Fibroblast of lung (primary cell): Measurements from ENCODE around the gene EBNA1BP2. TPM values are rescaled to one million over a fixed set of nuclear protein-coding genes. Genes with fewer than 3 reads are reported as not detected.

Source experiments
- DNase-seq, 2 donors: peaks; one replicate each; pipeline versions ENCODE4 v3.0.0 to v3.0.0-alpha.2; 2010; ENCODE audit warnings: low read depth in 2 of 2
- H2AFZ ChIP-seq: 2 replicates; pipeline ENCODE4 v1.5.1; 2012; ENCODE audit warnings: low read length, control low read depth, inconsistent platforms
- H3K27ac ChIP-seq: 2 replicates; pipeline ENCODE4 v1.5.1; 2011; ENCODE audit warnings: low read length, control low read depth; ENCODE audit not compliant: insufficient read depth
- H3K27me3 ChIP-seq: 2 replicates; pipeline ENCODE4 v1.5.1; 2011; ENCODE audit warnings: mild to moderate bottlenecking, low read length; ENCODE audit not compliant: control insufficient read depth, insufficient read depth
- H3K36me3 ChIP-seq: 2 replicates; pipeline ENCODE4 v1.5.1; 2011; ENCODE audit warnings: low read length; ENCODE audit not compliant: control insufficient read depth, insufficient read depth
- H3K4me1 ChIP-seq: 2 replicates; pipeline ENCODE4 v1.5.1; 2011; ENCODE audit warnings: low read length; ENCODE audit not compliant: control insufficient read depth, insufficient read depth; ENCODE audit errors: extremely low read depth
- H3K4me2 ChIP-seq: 2 replicates; pipeline ENCODE4 v1.5.1; 2011; ENCODE audit warnings: low read length, control low read depth; ENCODE audit not compliant: insufficient read depth; ENCODE audit errors: extremely low read depth
- H3K4me3 ChIP-seq, 4 experiments: fragments of 200-600 bp in 1 of 4; sonication (generic) in 1 of 4; replicated peaks in 1 of 4; 2 replicates each; pipeline ENCODE4 v1.5.1; 2011 to 2016; ENCODE audit warnings: low read length in 4 of 4, low read depth in 3 of 4, mild to moderate bottlenecking in 3 of 4, control low read depth in 2 of 4, inconsistent platforms in 1 of 4, mixed read lengths in 1 of 4; ENCODE audit not compliant: insufficient read depth in 1 of 4; ENCODE audit errors: control extremely low read depth in 1 of 4
- H3K79me2 ChIP-seq: 2 replicates; pipeline ENCODE4 v1.5.1; 2012; ENCODE audit warnings: mild to moderate bottlenecking, low read length, inconsistent platforms; ENCODE audit not compliant: control insufficient read depth, insufficient read depth
- H3K9ac ChIP-seq: 2 replicates; pipeline ENCODE4 v1.5.1; 2011; ENCODE audit warnings: mild to moderate bottlenecking, low read length, control low read depth; ENCODE audit not compliant: insufficient read depth
- H3K9me3 ChIP-seq: 2 replicates; pipeline ENCODE4 v1.5.1; 2012; ENCODE audit warnings: low read depth, low read length; ENCODE audit not compliant: control insufficient read depth, insufficient read depth
- H4K20me1 ChIP-seq: 2 replicates; pipeline ENCODE4 v1.5.1; 2011; ENCODE audit warnings: low read length; ENCODE audit not compliant: control insufficient read depth, insufficient read depth; ENCODE audit errors: extremely low read depth
- EZH2 ChIP-seq: IDR thresholded peaks from 2 replicates; pipeline ENCODE4 v1.5.1; 2012; ENCODE audit warnings: low read length, control low read depth, mild to moderate bottlenecking; ENCODE audit errors: missing control alignments
- polyA plus RNA-seq, 2 donors: library from polyadenylated mRNA; depleted of rRNA in 1 of 2; stranded (reverse) in 1 of 2; unstranded in 1 of 2; fragments of >200 nt; gene quantifications; 2 replicates each; pipeline ENCODE4 v1.2.1, GENCODE V29; 2011 to 2012; ENCODE audit warnings: missing spikeins in 1 of 2
- total RNA-seq: library from RNA; depleted of rRNA; stranded (reverse); fragments of >200 nt; gene quantifications from 2 replicates; pipeline ENCODE4 v1.2.1, GENCODE V29; 2014
- TF ChIP-seq, protein P1 (sequence below), 2 donors: IDR thresholded peaks in 1 of 2; conservative IDR thresholded peaks in 1 of 2; 1 replicate in 1 of 2; 2 replicates in 1 of 2; pipeline ENCODE4 v1.5.1; 2011 to 2012; ENCODE audit warnings: low read length in 2 of 2, control low read depth in 1 of 2, inconsistent platforms in 1 of 2, low read depth in 1 of 2, mild to moderate bottlenecking in 1 of 2

Gene EBNA1BP2
- total and polyA plus RNA-seq, 2 donors (not counting 1 experiment from before 2014, with no cell fraction given): 39.1 to 52.4 TPM

- Histone ChIP-seq H3K4me2 (peak overlapping the region; percentile 87), H3K4me3 (peak overlapping the region; percentile 34 to 68 (median 60)), H3K9me3 (no peaks in the 10 kb centered on the region), H3K4me1 (no peaks in the 10 kb centered on the region), H3K9ac (no peak overlapping the region), H4K20me1 (no peaks in the 10 kb centered on the region), H2AFZ (peak overlapping the region; percentile 73), H3K27ac (no peak overlapping the region), H3K27me3 (peaks cover 17% of the 10 kb centered on the region), H3K36me3 (no peaks in the 10 kb centered on the region), H3K79me2 (no peaks in the 10 kb centered on the region)
- no peak for TF ChIP-seq EZH2
- TF ChIP-seq, protein P1, sequence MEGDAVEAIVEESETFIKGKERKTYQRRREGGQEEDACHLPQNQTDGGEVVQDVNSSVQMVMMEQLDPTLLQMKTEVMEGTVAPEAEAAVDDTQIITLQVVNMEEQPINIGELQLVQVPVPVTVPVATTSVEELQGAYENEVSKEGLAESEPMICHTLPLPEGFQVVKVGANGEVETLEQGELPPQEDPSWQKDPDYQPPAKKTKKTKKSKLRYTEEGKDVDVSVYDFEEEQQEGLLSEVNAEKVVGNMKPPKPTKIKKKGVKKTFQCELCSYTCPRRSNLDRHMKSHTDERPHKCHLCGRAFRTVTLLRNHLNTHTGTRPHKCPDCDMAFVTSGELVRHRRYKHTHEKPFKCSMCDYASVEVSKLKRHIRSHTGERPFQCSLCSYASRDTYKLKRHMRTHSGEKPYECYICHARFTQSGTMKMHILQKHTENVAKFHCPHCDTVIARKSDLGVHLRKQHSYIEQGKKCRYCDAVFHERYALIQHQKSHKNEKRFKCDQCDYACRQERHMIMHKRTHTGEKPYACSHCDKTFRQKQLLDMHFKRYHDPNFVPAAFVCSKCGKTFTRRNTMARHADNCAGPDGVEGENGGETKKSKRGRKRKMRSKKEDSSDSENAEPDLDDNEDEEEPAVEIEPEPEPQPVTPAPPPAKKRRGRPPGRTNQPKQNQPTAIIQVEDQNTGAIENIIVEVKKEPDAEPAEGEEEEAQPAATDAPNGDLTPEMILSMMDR (conservative IDR thresholded peaks at IDR 0.05 in 1 of 2, IDR thresholded peaks at IDR 0.05 in 1 of 2; ENCODE audit: low read depth in 1 of 2, low read length in 2 of 2): no peak
- peak; percentile 65 to 70 for DNase-seq
Observed at GRCh38 chr1:43147625-43148327, 24.3 kb downstream of the EBNA1BP2 start.

GRCh38 chr1:43144237-43144636, 27.9 kb downstream of the EBNA1BP2 start:
- Histone ChIP-seq H4K20me1 (no peaks in the 10 kb centered on the region), H2AFZ (no peak overlapping the region), H3K79me2 (no peaks in the 10 kb centered on the region), H3K4me3 (no peak overlapping the region), H3K27ac (no peak overlapping the region), H3K36me3 (no peaks in the 10 kb centered on the region), H3K9me3 (no peaks in the 10 kb centered on the region), H3K4me2 (no peak overlapping the region), H3K4me1 (no peaks in the 10 kb centered on the region), H3K9ac (no peak overlapping the region), H3K27me3 (peaks cover 10% of the 10 kb centered on the region)
- TF ChIP-seq EZH2: no peak
- TF ChIP-seq, protein P1 (conservative IDR thresholded peaks at IDR 0.05 in 1 of 2, IDR thresholded peaks at IDR 0.05 in 1 of 2; ENCODE audit: low read depth in 1 of 2, low read length in 2 of 2): no peak
- peak; percentile 12 to 60 for DNase-seq

GRCh38 chr1:43143441-43143888, 28.6 kb downstream of the EBNA1BP2 start:
- peaks cover 5% of the 10 kb centered on the region for H3K27me3 ChIP-seq
- H3K36me3 ChIP-seq: no peaks in the 10 kb centered on the region
- no peak overlapping the region for H3K27ac ChIP-seq
- no peak overlapping the region for H3K9ac ChIP-seq
- H2AFZ ChIP-seq: no peak overlapping the region
- no peaks in the 10 kb centered on the region for H3K9me3 ChIP-seq
- TF ChIP-seq, protein P1 (conservative IDR thresholded peaks at IDR 0.05 in 1 of 2, IDR thresholded peaks at IDR 0.05 in 1 of 2; ENCODE audit: low read depth in 1 of 2, low read length in 2 of 2): peak; percentile 22 to 25
- TF ChIP-seq EZH2: no peak
- no peaks in the 10 kb centered on the region for H4K20me1 ChIP-seq
- H3K79me2 ChIP-seq: no peaks in the 10 kb centered on the region
- H3K4me1 ChIP-seq: no peaks in the 10 kb centered on the region
- no peak for DNase-seq
- no peak overlapping the region for H3K4me2 ChIP-seq
- no peak overlapping the region for H3K4me3 ChIP-seq
